GM21360 (cell line): ENCODE measurements around the gene ORAI2.

Source experiments
- ATAC-seq: cut with Tn5 transposase; IDR thresholded peaks from one replicate; pipeline ENCODE4 v1.9.1; 2021; ENCODE audit warnings: mild to moderate bottlenecking, moderate library complexity; ENCODE audit not compliant: unreplicated experiment

Gene ORAI2

DNA sequence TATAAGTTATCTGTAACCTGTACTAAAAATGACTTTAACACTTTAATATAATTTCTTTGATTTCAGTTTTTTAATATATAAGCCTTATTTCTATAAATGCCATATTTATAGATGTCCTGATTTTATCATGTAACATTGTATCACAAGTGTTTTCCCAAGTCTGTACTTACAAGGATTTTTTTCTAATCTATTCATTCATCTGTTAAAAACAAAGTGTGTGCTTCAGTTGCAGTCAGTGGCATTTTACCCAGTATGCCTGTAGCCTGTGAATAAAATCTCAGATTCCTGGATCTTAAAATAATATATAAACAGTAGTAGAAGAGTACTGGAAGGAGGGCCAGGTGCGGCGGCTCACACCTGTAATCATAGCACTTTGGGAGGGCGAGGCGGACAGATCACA, 19.8 kb upstream of the ORAI2 start:
- ATAC-seq: no peak

DNA sequence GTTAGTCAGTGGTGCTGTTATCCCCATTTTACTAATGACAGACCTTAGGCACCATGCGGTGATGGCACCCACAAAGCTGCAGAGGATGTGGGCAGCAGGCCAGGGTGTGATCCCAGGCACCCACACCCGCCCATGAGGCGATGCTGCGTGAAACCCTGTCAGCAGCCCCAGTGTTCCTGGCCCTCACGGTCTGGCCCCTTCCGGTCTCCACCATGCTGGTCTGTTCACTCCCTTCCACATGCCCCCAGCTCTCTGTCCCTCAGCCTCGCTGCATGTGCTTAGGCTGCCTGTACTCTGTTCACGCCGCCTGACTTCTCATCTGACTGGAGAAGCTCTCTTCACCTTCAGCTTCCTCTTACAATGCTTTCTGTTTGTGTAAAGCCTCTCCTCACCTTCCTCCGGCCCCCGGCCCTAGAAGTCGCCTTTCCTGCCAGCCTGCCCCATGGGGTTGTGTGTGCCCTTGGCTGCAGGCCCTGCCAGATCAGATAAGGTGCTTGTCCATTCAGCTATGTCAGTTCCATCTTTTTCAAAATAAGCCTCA, 17.6 kb upstream of the ORAI2 start:
- ATAC-seq: no peak

DNA sequence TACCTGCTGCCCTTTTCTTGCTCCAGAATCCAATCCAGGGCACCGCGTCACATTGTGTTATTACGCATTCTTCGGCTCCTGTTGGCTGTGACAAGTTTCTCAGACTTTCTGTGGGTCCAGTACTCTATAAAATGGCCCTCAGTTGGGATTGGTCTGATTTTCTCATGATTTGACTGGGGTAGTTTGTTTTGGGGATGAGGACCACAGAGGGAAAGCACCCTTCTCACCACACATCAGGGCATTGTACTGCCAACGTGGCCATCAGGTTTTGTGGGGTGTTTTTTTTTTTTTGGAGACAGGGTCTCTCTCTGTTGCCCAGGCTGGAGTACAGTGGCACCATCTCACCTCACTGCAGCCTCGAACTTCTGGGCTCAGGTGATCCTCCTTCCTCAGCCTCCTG, 17.0 kb upstream of the ORAI2 start:
- ATAC-seq: no peak

DNA sequence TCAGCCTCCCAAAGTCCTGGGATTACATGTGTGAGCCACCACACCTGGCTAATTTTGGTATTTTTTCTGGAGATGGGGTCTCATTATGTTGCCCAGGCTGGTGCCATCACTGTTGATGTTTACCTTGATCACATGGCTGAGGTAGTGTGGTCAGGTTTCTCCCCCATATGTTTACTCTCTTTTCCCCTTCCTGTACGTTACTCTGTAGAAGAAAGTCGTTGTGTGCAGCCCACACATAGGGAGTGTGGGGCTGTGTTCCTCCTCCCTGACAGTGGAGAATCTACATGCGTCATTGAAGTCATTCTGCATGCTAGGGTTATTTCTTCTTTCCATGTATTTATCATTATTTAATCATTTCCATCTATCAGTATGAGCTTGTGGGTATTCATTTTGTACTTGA, 16.3 kb upstream of the ORAI2 start:
- no peak for ATAC-seq

DNA sequence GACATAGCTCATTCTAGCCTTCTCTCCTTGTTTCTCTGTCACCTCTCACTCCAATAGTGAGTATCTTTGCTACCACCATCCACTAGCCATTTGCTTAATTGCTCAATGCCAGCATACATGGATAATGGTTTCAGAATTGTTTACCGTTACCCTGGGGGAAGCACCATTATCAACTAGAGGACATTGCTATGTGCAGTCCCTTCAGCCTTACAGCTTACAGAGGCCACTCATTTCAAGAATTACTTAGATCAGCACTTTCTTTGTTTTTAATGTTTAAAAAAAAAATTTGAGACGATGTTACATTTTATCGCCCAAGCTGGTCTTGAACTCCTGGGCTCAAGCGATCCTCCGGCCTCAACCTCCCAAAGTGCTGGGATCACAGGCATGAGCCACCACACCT, 14.8 kb upstream of the ORAI2 start:
- no peak for ATAC-seq

DNA sequence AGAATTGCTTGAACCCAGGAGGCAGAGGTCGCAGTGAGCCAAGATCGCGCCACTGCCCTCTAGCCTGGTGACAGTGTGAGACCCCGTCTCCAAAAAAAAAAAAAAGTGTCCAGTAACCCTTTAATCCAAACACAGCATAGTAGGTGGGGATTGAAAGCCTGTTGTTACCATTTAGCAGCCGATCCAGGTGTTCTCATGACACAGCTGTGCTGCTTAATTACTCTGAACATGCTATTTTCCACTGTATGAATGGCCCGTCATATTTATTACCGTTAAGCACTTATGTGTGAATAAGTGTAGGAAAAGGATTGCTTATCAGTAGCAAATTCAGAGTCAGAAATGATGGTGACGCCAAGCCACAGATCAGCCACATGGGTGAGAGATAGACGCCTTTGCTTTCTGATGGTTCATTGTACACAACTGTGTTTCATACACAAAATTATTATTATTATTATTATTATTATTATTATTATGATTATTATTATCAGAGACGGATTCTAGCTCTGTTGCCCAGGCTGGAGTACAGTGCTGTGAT, 11.6 kb upstream of the ORAI2 start:
- no peak for ATAC-seq

DNA sequence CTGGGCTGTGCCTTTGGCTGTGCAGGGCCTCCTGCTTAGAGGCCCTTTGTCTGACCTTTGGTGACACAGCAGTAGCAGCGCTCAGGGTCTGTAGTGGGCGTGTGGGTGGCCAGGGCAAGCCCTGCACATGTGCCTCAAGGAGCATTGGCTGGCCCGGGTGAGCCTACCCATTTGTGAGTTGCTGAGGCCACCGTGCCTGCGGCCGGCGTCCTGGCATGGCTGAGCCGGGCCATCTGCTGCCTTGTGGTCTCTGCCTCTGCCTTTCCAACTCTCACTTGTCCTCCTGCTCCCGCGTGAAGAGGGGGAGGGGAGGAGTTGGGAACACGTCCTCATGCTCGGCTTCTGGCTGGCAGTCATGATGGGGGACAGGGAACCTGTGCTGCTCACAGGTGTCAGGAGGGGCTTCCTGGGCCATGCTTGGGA, 9.2 kb upstream of the ORAI2 start:
- no peak for ATAC-seq

DNA sequence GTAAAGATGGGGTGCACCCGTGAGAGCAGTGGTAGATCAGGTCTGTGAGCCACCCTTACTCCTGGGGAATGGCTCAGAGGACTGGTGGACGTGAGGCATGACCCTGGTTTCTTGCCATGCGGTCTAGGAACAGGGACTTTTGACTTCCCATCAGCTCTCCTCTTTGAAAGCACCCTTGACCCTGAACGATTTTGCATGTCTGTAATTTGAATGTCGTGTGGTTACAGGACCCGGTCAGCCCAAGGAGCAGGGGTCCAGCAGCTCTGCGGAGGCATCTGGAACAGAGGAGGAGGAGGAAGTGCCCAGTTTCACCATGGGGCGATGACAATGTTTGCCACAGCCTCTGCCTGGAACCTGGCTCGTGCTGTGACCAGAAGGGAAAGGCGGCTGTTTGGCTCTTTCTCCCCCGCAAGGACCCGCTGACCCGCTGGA, 8.6 kb upstream of the ORAI2 start:
- no peak for ATAC-seq

DNA sequence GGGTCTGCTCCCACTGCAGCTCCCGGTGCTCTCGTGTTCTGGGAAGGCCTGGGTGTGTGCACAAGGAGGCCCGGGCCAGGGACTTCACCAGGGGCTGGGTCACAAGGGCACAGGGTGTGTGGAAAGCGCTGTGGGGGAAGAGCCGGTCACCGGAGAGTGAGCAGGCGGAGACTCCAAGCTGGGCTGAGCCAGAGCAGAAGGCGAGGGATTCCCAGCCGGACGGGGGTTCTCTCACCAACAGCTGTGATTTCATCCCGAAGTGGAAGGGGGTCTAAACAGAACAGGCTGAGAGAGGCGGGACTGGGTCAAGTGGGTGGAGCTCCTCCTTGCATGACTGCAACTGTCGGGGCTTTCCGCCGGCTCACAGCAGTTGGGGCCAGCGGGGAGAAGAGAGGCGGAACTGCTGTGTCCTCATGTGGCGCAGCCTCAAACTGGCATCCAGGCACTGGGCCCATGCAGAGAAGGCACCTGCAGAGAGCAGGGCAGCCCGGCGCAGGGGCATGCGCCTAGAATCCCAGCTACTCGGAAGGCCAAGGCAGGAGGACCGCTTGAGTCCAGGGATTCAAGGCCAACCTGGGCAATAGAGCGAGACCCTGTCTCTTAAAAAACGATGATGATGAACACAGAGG, 7.6 kb upstream of the ORAI2 start:
- peak; percentile 65 for ATAC-seq

DNA sequence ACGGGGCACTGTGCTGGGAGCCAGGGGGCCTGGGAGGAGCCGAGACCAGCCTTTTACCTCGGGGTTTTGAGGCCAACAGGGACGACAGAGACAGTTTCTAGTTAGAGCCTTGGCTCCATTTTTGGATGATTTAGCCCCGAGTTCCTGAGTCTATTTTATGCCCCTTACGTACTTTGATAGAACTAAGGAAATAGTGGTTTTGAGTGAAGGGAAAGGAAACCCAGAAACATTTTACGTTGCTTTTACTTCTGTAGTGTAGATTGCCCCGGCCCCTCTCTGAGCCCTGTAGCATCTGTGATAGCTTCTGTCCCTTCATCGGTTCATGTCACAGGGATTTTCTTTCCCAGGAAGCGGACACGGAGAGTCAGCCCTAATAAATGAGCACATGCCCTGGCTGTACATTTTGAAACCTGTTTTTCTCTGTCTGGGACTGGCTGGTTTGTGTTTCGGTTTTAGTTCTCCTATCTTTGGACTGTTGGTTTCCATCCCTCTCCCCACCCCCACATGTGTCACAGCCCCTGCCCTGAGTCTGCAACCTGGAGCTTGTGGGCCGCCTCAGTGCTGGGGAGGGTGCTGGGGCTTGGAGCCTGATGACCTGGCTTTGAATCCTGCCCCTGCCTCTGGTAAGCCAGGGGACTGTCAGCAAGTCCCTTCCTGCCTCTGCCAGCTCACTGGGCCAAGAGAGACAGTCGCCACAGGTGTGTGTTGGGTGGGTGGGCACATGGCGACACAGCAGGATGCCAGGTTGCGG, 6.9 kb upstream of the ORAI2 start:
- ATAC-seq: peak; percentile 47

DNA sequence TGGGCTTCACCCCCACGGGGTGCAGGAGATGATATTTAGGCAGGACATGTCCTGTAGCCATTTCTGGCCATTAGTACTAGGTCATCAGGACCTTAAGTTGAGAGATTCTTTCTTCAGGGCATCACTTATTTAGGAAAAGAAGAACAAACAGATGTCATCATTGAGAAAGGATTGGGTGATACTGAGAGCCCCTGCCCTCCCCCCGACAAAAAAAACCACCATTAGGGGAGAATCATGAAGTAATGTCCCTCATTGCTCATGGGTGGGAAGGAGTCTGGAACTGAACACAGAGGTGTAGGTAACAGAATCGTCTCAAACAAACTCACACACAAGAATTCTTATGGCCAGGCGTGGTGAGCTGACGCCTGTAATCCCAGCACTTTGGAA, 6.4 kb upstream of the ORAI2 start:
- no peak for ATAC-seq

DNA sequence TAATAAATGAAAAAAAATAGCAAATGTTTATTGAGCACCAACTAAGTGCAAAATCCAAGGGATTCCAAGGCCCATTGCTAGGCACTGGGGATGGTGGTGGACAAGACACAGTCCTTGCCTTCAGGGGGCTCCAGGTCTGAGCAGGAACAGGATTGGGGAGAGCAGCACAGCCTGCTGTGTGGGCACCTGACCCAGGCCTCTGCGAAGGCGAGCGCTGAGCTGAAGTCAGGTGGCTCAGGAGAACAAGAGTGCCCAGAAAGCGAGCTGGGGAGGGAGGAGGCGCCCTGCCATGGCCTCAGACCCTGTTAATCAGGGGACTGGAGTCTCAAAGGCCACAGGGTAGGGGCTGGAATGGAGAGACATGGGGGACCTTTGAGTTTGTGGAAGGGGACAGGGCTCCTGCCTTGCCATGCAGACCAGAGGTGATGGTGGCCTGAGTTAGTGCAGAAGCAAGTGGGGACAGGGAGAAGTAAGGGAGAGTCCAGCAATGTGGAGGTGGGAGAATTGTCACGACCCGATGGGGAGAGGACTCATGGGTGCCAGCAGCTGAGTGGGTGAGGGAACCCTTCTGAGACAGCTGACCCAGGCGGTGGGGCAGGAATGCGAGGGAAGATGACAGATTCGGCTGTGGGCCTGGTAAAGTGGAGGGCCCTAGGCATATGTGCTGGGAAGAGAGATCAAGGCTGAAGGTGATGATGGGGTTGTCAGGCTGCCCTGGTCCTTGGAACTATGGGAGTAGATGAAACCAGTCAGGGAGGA, 4.1 kb upstream of the ORAI2 start:
- no peak for ATAC-seq

DNA sequence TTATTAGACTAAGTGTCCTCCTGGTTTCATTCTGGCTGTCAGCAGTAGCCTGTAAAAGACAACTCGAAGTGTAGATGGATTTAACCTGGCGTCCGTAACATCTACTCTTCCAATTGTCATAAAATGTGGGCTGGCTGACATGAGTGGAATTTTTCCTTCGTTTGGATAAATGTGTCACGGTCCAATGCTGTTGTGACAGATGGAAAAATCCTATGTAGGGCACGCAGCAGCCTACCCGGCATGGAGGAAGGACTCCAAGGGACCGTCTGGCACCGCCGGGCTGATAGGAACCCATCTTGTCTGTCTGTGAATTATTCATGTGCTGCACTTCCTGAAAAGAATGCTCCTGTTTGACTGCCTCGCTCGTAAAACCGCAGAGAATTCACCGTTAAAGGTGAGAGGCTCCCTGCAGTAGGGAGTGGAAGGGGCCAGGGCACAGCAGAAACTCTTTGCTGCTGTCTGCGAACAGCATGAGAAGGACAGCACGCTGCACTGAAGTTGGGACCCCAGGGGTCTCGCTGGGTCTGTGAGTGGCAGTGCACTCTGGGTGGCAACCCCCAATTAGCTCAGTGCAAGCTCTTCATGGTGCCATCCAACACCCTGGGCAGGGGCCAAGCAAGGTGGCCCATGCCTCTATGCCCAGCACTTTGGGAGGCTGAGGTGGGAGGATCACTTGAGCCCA, 1.6 kb upstream of the ORAI2 start:
- no peak for ATAC-seq

DNA sequence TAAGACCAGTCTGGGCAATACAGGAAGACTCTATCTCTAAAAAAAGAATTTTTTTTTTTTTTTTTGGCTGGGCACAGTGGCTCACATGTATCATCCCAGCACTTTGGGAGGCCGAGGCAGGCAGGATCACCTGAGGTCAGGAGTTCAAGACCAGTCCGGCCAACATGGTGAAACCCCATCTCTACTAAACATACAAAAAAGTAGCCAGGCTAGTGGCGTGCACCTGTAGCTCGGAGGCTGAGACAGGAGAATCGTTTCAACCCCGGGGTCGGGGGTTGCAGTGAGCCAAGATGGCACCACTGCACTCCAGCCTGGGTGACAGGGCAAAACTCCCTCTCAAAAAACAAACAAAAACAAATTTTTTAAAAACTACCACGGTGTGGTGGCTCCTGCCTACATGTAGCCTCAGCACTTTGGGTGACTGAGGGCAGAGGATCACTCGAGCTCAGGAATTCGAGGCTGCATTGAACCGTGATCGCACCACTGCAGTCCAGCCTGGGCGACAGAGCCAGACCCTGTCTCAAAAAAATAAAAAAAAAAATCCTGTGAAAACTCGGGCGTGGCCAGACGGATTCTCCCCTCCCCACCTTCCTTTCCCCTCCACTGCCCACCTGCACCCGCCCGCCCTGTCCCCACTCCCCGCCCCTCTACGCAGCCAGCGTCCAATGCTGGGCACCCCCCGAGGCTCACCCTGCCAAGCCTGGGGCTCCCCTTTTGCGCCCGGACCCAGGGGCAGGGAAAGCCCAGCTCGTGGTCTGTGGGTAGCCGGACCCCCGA, 745 bp upstream of the ORAI2 start:
- ATAC-seq: peak; percentile 25

DNA sequence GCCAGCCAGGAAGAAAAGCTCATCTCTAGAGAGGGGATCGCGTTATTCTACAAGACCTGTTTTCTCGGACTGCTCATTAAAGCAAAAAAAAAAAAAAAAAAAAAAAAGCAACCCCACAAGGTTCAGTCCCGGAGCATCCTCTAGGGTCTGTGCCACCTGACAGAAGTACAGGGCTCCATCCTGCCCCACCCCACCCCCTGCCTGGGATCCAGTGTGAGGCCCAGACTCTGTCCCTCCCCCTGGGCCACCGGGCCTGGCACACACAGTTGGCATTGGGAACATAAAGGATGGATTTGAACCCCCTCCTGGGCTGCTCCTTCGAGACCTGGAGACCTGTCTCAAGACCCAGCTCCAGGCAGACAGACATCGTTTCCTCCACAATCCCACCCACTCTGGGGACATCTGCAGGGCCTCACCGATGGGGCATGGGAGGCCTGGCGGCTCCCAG, 688 bp downstream of the ORAI2 start:
- no peak for ATAC-seq

DNA sequence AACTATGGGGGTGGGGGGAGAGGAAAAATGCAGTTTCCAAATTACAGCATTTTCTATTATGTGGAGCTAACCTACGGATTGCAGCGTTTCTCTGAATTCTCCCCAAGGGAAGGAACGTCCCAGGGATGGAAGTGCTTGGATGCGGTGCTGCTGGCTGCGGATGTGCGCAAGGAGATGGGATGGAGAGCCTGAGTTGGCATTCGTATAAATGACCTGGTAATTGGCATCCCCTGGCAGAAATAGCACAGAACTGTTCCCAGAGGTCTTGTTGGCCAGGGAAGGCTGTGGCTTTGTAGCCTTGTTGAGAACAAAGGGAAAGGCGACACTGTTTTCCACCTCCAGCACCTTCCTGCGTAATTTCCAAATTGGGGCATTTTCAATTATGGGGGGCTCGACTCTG, 2.7 kb downstream of the ORAI2 start:
- ATAC-seq: no peak

DNA sequence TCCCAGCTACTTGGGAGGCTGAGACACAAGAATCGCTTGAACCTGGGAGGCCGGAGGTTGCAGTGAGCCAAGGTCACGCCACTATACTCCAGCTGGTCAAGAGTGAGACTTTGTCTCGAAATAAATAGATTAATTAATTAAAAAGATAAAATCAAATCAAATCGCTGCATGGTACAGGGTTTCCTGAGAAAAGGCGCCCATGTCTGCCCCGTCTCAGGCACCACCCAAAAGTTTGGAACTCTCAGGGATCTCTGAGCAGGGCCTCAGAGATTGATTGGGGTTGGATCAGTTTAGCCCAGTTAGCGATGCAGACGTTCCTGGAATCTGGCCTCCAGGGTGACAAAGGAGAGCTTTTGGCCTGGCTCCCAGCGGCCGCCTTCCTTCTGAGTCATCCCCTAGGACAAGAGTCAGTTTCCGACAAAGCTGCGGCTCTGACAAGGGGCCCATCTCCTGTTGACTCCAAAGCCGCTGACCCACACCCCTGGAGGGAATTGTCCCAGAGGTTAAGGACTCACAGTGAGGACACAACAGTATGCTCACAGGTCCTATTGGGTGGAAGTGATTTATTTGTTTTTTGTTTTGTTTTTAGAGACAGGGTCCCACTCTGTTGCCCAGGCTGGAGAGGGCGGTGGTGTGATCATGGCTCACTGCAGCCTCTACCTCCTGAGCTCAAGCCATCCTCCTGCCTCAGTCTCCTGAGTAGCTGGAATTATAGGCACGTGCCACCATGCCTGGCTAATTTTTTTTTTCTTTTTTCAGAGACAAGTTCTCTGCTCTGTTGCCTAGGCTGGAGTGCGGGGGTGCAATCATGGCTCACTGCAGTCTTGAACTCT, 6.8 kb downstream of the ORAI2 start:
- ATAC-seq: no peak

DNA sequence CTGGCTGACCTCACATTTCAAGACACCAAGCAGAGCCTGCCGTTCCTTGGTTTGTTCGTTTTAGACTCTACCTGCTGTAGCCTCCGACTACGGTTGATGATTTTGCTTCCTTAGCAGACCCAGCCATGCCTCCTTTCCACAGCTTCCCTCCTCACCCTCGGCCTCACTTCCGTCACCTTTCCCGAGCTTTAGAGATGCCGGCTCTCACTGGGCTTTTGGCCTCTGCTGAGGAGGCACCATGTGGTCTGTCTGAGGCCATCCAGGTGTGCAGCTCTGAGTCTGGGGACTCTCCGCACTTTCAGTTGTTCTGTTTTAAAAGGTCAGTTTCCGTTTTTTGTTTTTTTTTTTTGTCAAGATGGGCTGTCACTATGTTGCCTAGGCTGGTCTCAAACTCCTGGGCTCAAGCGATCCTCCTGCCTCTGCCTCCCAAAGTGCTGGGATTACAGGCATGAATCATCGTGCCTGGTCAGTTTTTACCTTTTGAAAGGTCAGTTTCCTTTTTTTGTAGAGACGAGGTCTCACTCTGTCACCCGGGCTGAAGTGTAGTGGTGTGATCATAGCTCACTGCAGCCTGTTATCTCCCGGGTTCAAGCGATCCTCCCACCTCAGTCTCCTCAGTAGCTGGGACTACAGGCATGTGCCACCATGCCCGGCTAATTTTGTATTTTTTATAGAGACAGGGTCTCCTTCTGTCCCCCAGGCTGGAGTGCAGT, 11.7 kb downstream of the ORAI2 start:
- peak; percentile 37 for ATAC-seq

DNA sequence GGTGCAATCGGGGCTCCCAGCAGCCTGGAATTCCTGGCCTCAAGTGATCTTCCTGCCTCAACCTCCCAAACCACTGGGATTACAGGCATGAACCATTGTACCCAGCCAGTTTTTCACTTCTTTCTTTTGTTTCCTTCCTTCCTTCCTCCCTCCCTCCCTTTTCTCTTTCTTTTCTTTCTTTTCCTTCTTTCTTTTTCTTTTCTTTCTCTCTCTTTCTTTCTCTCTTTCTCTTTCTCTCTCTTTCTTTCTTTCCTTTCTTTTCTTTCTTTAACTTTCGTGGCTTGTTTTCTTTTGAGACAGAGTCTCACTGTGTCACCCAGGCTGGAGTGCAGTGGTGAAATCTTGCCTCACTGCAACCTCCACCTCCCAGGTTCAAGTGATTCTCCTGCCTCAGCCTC, 12.3 kb downstream of the ORAI2 start:
- ATAC-seq: no peak
